Measurements from ENCODE around the gene CBFA2T3.

- no peak for TF ChIP-seq CTCF (IDR thresholded peaks at IDR 0.05 in 4 of 5, conservative IDR thresholded peaks at IDR 0.05 in 1 of 5)
- TF ChIP-seq POLR2A (IDR thresholded peaks at IDR 0.05): no peak
Observed at GRCh38 chr16:88982286-88983084, 5.5 kb upstream of the CBFA2T3 start.
